ENCODE data around the gene C1QB.

GRCh38 chr1:22628698-22629444 is 24.2 kb upstream of the C1QB start:
- TF ChIP-seq, protein P1, sequence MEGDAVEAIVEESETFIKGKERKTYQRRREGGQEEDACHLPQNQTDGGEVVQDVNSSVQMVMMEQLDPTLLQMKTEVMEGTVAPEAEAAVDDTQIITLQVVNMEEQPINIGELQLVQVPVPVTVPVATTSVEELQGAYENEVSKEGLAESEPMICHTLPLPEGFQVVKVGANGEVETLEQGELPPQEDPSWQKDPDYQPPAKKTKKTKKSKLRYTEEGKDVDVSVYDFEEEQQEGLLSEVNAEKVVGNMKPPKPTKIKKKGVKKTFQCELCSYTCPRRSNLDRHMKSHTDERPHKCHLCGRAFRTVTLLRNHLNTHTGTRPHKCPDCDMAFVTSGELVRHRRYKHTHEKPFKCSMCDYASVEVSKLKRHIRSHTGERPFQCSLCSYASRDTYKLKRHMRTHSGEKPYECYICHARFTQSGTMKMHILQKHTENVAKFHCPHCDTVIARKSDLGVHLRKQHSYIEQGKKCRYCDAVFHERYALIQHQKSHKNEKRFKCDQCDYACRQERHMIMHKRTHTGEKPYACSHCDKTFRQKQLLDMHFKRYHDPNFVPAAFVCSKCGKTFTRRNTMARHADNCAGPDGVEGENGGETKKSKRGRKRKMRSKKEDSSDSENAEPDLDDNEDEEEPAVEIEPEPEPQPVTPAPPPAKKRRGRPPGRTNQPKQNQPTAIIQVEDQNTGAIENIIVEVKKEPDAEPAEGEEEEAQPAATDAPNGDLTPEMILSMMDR (IDR thresholded peaks at IDR 0.05) = no peak
- no peak for TF ChIP-seq POLR2A (IDR thresholded peaks at IDR 0.05)
